ENCODE data around the gene MAN1C1.
"Not testable (repeated sequence)": the region's sequence is repeated elsewhere in the genome, so short reads cannot be mapped to it uniquely, and the experiment has no call there.

MAN1C1 gene

DNA sequence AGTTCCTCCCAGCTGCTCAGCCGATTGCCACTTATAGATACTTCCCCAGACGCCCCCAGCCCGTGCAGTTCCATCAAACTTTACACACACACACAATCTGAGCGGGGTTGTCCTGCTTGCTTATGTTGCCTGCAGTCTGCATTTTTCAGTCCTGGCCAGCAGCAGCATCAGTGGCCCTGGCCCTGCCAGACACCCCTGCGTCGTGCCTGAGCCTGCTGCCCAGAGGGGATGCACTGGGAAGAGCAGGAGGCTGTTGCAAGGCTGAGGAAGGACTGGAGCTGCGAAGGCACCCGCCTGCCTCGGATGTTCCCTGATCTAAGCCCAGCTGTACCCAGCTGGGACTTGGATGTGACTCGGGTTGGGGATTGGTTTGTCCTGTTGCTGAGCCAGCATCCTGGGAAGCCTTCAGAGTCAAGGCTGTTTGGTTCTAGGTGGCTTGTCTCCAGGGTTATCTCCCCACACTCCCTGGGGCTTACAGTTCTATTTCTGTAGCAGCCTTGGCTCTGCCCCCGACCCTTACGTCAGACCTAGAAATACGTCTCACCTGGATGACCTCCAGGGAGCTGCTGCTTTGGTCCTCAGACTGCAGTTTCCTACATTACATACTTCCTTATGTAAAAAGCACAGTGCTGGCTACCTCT, 42.3 kb downstream of the MAN1C1 start:
- no peak for FAIRE-seq

DNA sequence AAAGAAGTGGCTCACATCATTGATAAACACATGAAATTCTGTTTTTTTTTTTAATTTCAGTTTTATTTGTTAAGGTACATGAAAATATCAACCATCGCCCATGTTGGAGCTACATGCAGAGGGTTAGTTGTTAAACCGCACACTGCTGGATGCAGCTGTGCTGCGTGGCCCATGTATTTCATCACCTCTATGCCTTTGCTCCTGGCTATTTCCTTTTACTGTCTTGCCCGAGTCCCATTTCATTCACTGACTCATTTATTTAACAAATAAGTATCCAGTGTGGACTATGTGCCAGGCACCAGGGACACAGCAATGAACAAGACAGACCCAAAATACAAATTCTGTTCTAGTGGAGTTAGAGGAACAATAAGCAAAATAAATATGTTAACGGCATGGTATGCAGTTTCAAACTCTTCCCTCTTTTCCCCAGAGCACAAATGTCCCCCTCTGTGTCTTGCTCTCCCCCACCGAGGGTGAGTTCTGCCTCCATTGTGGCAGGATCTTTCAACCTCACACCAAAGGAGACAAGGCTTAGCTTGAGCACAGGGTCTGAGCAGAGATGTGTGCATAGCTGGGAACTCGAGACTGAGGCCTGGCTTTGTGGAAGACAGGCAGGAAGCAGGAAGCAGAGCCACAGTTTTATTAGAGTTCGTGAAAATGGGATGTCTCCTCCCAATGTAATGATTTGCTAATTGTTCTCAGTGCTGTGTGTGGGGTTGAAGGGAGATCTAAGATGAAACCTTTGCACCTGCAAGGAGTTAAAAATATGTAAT, 44.6 kb downstream of the MAN1C1 start:
- no peak for FAIRE-seq

DNA sequence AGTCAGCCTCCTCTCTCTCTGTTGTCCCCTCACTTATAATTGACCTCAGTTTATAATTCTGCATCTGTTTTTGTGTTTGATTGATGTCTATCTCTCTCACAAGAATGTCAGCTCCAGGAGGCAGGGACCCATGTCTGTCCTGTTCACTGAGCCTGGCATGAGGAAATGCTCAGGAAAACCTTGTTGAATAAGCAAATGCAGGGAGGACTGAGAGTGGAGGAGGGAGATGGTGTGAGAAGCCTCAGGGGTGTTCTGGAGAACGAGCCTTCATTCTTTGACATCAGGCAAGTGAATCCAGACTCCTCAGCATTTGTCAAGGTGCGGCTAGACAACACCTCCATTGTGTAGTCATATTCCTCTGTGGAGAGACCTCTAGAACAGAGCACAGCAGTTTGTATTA, 45.5 kb downstream of the MAN1C1 start:
- no peak for FAIRE-seq

DNA sequence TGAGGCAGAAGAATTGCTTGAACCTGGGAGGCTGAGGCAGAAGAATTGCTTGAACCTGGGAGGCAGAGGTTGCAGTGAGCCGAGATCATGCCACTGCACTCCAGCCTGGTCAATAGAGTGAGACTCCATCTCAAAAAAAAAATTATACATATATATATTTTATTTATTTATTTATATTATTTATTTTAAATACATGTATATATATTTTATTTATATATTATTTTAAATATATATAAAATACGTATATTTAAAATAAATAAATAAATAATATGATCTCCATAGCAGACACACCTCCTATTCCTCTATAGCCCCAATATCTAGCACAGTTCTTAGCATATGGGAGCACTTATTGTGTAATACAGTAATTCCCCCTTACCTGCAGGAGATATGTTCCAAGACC, 46.4 kb downstream of the MAN1C1 start:
- not testable (repeated sequence) for FAIRE-seq

DNA sequence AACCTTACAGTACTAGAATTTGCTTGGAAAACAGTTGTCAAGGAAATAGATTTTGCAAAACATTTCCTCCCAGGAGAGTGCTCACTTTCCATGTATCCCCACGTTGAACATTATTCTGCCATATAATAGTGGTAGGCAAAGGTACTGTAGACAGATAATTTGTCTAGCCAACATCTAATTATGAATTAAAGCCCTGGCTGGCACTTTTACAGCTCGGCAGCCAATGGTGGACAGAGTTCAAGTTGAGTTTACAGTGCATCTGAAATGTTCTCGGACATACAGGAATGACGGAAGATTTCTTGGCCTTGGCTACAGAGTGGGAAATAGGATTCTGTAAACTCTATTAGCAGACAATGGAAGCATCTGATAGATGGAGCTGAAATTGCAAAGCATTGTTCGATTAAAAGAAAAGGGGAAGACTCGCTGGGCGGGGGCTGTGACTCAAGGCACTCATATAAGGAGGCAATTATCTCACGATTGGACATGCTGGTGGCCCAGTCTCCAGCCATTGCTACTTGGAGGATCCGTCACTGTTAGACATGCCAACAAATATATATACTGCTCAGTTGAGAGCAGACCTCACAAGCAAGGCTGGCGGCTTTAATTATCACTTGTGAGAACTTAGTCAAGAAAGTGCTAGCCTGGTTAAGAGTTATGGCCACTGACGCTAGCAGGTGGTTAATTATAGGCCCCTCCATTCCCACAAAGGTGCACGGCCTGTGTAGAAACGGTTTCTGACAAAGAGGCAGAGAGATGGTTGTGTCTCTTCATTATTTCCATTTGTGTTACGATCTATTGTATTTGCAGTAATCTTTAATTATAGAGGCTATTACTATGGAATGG, 48.0 kb downstream of the MAN1C1 start:
- FAIRE-seq, result no peak

DNA sequence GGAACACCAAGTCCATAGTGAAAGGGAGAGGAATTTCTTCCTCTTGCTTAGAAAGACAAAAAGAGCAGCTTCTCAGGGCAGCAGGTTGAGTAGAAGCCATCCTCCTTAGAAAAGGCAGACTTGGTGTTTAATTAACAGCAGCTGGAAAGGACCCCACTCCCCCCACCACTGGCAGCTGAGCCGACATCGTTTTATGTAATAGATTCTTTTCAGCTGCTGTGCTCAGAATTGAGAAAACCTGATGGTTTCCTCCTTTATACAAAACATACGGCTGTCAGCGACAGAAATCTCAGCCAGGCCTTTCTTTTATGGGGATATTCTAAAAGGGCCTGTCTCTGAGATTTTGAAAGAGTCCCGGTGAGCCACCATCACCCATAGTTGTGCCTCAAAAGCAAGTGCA, 49.9 kb downstream of the MAN1C1 start:
- no peak for FAIRE-seq

DNA sequence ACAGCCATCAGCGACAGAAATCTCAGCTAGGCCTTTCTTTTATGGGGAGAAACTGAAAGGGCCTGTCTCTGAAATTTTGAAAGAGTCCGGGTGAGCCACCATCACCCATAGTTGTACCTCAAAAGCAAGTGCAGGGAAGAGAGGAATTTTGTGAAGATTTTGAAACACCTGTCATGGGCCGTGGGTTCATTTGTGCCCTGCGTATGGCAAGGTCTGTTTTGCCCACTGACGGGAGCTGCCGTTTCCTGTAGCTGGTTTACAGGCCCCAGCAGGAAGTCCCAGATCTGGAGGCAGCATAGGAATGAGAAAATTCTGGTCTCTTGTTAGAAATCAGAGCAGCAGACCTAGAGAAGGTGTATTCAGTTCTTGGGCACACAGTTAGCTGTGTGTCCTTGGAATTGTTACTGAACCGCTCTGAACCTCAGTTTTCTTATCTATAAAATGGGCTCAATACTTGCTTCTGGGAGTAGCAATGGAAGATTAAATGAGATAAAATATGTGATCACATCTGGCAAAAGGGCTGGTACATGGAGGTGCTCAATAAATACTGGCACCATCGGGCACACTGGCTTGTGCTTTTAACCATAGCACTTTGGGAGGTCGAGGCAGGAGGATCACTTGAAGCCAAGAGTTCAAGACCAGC, 52.5 kb downstream of the MAN1C1 start:
- no peak for FAIRE-seq

DNA sequence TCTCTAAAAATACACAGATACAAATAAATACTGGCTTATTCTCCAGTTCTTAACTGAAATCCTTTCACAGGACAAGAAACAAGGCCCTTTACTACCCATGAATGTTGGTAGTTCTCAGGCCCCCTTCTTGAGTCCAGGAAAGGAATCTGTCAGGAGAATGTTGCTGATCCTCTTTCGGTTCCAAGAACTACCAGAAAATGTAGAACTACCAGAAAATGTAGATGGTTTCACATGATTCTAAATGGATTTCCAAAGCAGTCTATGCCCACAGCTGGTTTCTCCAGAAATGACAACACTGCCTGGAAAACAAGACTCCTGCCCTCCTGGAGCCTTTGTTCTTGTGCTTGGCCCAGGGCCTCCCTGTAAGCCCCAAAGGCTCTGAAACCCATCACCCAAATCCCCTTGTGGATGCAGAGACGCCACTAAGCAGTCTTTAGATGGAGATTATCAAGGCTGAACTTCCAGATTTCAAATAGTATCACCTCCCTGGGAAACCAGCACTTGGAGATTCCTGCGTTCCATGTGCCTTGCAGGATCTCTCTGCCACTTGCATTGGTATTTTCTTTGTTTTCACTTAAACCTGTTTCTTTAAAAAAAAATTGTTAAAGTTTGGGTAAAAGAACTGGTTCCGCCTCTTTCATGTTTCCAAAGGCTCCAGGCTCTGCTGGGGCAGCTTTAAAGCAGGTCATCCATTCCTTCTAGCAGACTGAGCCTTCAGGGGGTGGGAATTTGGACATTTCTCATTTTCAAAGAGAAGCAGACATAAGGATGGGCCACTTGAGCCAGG, 53.4 kb downstream of the MAN1C1 start:
- FAIRE-seq, result no peak

DNA sequence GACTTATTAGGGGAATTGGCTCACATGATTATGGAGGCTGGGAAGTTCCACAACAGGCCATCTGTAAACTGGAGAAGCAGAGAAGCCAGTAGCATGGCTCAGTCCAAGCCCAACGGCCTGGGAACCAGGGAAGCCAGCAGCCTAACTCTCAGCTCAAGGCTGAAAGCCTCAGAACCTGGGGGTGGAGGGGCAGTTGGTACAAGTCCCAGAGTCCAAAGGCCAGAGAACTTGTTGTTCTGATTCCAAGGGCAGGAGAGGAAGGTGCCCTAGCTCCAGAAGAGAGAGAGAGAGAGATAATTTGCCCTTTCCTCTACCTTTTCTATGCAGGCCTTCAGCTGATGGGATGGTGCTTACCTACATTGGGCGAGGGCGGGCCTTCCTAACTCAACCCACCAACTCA, 55.3 kb downstream of the MAN1C1 start:
- no peak for FAIRE-seq

DNA sequence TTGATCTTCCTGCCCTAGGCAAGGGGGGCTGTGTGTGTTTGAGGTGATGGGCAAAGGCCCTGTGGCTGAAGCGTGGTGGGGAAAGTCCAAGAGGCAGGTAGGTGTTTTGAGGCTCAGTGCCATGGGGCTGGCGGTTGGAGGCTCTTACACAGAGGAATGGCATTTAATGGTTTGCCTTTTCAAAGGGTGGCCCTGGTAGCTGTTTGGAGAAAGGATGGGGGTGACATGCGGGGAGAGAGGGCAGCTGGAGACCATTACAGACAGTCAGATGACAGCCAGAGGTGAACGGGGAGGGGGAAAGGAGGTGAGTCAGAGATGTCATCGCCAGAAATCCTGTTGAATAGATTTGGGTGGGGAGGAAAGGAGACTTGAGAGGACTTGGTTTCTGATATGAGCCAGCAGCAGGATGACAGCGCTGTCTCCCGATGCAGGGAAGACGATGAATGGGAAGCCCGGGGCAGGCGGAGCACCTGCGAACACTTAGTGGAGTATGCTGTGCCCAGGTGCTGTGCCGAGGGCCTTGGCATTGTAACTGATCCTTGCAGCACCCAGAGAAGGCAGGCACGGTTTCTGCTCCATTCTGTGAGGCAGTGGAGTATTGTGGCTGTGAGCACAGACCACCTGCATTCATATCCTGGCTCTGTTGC, 56.3 kb downstream of the MAN1C1 start:
- FAIRE-seq, result no peak

DNA sequence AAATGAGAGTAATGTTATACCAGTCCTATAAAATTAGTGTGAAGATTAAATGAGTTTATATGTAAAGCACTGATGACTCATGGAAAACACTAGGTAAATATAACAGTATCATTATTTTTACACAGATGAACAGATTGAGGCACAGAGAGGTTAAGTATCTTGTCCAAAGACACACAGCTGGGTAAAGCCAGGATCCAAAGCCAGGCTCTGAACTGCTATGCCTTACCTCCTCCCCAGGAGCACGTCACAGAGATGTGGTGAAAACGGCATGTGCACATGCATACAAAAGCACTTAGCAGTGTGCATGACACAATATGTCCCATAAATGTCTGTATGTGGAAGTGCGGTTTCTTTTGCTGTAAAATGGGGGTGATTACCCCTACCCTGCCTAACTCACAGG, 56.9 kb downstream of the MAN1C1 start:
- FAIRE-seq, result no peak

DNA sequence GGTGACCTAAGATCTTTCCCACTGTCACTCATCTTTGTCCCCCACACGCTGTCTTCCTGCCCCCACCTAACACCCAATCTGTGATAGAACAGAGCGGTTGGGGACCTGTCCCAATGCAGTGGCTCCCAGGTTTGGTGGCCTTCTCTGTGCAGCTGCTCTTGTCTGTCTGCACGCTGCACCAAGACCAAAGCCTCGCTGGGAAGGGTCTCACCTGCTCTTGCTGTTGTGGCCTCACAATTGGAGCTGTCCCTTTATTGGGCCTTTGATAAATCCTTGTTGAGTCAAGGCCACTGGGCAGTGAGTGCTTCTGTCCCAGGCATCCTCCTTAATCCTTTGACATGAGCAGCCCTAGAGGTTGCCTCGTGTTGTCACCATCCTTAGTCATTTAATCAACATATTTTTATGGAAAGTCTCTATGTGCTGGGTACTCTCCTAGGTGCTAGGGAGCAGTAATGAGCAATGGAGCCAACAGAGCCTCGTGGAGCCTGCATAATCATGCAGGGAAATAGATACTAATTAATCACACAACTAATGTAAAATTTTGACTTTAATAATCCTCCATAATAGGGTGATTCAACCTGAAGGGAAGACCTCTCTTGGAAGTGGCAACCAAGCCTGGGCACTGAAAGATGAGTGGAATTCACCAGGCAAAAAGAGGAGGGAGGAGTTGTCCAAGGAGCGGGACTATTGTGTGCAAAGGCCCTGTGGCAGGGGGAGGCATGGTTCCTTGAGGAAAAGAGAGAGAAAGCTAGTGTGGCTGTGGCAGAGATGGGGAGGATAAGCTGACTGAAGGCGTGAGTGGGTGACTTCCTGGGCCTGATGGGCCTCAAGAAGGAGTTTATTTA, 57.6 kb downstream of the MAN1C1 start:
- FAIRE-seq, result no peak

DNA sequence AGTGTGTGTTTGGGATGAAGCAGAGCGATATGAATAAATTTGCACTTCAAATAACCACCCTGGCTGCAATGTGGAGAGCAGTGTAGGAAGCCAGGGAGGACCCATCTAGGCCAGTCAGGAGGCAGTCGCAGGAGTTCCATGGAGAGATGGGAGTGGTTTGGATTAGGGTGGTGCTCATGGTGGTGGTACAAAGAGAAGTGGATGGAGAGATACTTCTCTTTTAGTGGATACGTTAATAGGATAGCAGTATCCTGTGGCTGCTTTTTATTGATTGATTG, 58.2 kb downstream of the MAN1C1 start:
- no peak for FAIRE-seq

DNA sequence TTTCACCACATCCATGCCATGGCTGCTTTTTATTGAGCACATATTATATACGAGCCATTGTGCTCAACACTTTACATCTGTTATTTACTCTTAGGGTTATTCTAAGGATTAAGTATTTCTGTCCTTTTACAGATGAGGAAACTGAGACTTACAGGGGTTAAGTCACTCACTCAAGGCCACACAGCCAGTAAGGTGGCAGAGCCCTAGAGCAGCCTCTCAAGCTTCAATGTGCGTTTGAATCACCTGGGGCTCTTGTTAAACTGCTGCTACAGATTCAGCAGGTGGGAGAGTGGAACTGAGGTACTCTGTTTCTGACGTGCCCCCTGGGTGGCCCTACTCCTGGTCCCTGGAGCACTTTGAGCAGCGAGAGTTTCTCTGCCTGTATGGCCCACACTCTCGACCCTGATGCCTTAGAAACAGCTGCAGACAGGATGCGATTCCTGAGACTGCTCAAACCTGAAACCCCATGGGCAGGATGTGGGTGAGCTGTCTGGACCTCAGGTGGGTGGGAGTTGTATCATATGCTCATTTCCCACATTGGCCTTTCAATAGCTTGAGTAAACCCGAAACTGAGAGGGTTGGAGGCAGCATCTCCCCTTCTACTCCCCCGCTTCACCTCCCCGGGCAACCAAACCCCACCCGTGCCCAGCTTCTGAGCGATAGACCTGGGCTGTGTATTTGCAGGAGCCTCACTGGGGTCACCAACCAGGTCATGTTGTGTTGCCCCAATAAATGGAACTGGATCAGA, 59.3 kb downstream of the MAN1C1 start:
- FAIRE-seq, result no peak

DNA sequence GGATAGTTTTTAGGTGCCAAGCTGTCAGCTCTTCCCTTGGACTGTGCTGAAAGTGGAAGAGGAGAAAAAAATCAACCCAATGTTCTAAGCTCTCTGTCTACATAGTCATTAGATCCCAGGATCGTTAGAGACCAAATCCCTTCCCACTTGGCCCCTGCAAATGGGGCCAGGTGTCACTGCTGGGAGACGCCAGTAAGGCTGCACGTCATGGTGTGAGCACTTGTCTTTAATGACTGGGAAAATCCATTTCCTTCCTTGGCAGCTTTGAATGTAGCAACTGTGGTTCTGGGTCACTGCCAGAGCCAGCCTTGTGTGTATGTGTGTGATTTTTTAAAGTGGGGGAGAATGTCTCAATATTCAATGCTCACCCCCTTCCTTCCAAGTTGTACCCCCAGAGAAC, 59.9 kb downstream of the MAN1C1 start:
- FAIRE-seq, result no peak

DNA sequence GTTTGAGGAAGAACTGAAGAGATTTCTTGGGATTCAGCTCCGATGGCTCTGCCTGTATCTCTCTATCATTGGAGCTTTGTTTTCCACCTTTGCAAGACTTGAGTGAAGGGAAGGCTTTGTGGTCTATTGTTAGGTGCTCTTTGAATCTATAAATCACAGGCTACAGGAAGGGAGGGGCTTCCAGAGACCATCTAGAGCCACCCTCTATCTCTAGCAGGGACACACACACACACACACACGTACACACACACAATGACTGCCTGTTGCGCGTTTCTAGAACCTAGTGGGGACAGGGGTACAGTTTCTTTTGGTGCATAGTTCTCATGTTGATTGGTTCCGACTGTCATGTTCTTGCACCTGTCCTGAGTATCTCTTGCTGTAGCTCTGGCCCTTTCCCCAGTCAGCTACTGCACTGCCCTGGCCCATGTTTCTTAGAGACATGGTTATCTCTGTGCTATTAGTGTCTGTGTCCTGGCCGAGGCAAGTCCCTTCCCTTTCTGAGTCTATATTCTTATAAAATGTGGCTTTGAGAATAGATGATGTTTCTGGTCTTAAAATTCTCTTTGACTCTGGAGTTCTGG, 60.7 kb downstream of the MAN1C1 start:
- FAIRE-seq, result no peak

DNA sequence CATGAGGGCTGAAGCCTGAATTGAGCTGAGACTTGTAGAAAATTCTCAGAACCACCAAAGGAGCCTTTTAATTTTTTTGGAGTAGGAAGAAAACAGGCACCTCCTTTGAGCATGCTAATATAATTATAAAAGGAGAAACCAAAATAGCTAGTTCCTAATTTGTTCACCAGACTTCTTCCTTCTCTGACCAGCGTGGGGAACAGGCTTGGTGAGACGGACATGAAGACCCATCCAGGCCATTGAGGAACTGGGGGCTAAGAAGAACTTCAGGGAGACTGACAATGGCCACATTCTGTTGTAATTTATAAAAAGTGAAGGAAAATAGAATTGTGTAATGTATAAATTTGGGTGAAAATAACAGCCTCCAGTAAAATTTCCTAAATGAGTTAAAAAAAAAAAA, 62.6 kb downstream of the MAN1C1 start:
- FAIRE-seq, result no peak

DNA sequence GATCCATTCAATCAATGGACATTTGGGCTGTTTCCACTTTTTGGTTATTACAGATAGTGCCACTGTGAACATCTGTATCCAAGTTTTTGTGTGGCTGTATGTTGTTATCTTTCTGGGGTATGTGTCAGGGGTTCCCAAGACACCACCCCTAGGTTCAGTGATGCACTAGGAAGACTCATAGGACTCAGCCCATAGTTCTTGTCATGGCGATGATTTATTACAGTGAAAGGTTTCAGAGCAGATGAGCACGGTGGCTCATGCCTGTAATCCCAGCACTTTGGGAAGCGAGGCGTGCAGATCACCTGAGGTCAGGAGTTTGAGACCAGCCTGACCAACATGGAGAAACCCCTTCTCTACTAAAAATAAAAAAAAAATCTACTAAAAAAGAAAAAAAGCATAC, 64.1 kb downstream of the MAN1C1 start:
- FAIRE-seq, result no peak

DNA sequence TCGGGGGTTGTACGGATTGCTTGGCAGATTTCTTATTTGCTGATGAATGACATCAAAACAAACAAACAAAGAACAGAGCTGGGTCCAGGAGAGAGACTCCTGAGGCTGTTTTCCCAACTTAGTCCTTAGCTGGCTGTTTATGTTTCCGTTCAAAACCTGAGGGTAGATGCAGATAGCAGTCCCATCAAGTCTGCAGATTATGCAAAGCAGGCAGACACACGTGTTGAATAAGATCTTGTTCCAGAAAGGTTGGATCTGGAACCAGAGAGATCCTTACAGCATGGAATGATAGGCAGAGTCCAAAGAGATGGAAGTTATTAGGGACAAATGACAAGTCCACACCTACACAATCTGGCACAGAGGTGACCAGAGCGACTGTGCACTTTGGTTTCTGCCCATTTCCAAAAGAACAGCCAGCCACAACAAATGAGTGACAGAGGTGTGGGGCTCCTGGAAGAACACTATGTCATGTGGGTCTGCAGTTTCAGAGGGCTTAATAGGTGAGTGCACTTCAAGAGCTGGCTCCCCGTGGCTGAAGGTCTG, 65.5 kb downstream of the MAN1C1 start:
- no peak for FAIRE-seq

DNA sequence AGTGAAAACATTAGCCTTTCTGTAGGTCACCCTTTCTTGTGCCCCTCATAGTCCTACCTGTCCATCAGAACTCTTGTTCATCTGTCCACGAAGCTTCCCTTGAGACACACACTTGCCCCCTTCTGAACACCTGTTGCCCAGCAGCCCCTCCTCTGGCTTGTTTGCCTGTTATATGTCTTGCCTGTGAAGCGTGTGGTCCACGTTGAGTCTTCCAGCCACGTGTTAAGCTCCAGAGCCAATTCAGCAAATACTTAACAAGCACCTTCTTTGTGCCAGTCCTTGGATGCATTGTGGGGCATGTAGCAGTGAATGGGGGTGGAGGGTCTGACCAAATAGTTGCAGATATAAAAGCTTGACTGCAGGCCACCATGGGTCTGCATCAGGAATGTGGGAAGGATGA, 66.6 kb downstream of the MAN1C1 start:
- FAIRE-seq, result no peak

All from G401.6 (cell line).